Spinal cord (tissue), 10 donors: ENCODE results near the gene FRK. TPM values are rescaled to one million over a fixed set of nuclear protein-coding genes. Genes with fewer than 3 reads are reported as not detected.
"Not testable (repeated sequence)": the region's sequence is repeated elsewhere in the genome, so short reads cannot be mapped to it uniquely, and the experiment has no call there.

ENCODE experiments used
- DNase-seq, 6 donors: peaks; one replicate each; pipeline versions ENCODE4 v3.0.0 to v3.0.0-alpha.2; 2013 to 2015; ENCODE audit warnings: low spot score in 6 of 6, low read depth in 4 of 6
- H3K27ac ChIP-seq: one replicate; pipeline ENCODE4 v1.5.1; 2013; ENCODE audit warnings: low read depth, low read length, control low read depth
- H3K27me3 ChIP-seq: one replicate; pipeline ENCODE4 v1.6.1; 2013; ENCODE audit warnings: low read length; ENCODE audit not compliant: control insufficient read depth, insufficient read depth
- H3K36me3 ChIP-seq: one replicate; pipeline ENCODE4 v1.6.1; 2013; ENCODE audit warnings: low read length; ENCODE audit not compliant: control insufficient read depth, insufficient read depth
- H3K4me1 ChIP-seq: one replicate; pipeline ENCODE4 v1.6.1; 2013; ENCODE audit warnings: low read length; ENCODE audit not compliant: control insufficient read depth, insufficient read depth
- H3K4me3 ChIP-seq: one replicate; pipeline ENCODE4 v1.5.1; 2013; ENCODE audit warnings: low read depth, low read length, control low read depth
- H3K9me3 ChIP-seq: one replicate; pipeline ENCODE4 v1.6.1; 2013; ENCODE audit warnings: low read length; ENCODE audit not compliant: control insufficient read depth, insufficient read depth
- WGBS: methylation state at CpG from one replicate; pipeline ENCODE4 v1.1.5; 2013; ENCODE audit warnings: missing lambda C conversion rate; ENCODE audit not compliant: insufficient coverage; 5-methylcytosine and 5-hydroxymethylcytosine counted together
- polyA plus RNA-seq, 2 donors: library from polyadenylated mRNA; unstranded; fragments of 120-200 nt; gene quantifications; one replicate each; pipeline ENCODE4 v1.2.1, GENCODE V29; 2013; ENCODE audit not compliant: insufficient read length in 2 of 2
- total RNA-seq, 2 donors: library from RNA; depleted of rRNA in 1 of 2; stranded (reverse); fragments of 120-200 nt in 1 of 2; fragments of >200 nt in 1 of 2; gene quantifications; one replicate each; pipeline versions ENCODE4 v1.2.3 to v1.2.4, GENCODE V29; 2013 to 2014
- donor health status: healthy.

FRK gene
- total and polyA plus RNA-seq, 4 donors: 0.43 to 2.1 (median 1.2) TPM

GRCh38 chr6:116059713-116060571, 749 bp downstream of the FRK start:
- no peak overlapping the region for H3K4me3 ChIP-seq
- WGBS: 94% methylated on average over 7 of the region's 13 CpGs
- H3K4me1 ChIP-seq: no peaks in the 10 kb centered on the region
- no peaks in the 10 kb centered on the region for H3K9me3 ChIP-seq
- no peaks in the 10 kb centered on the region for H3K27me3 ChIP-seq
- H3K36me3 ChIP-seq: no peaks in the 10 kb centered on the region
- no peak overlapping the region for H3K27ac ChIP-seq
- no peak for DNase-seq

- H3K27ac ChIP-seq: no peak overlapping the region
- H3K36me3 ChIP-seq: no peaks in the 10 kb centered on the region
- WGBS: no CpG with 5 or more reads among the region's 2 CpGs
- DNase-seq: no peak
- H3K4me3 ChIP-seq: no peak overlapping the region
- H3K4me1 ChIP-seq: no peaks in the 10 kb centered on the region
- H3K27me3 ChIP-seq: no peaks in the 10 kb centered on the region
- no peaks in the 10 kb centered on the region for H3K9me3 ChIP-seq
Observed at GRCh38 chr6:116057766-116058165, 2.9 kb downstream of the FRK start.

- no CpG with 5 or more reads among the region's 1 CpG for WGBS
- no peak overlapping the region for H3K27ac ChIP-seq
- H3K9me3 ChIP-seq: no peaks in the 10 kb centered on the region
- no peaks in the 10 kb centered on the region for H3K27me3 ChIP-seq
- no peaks in the 10 kb centered on the region for H3K4me1 ChIP-seq
- H3K36me3 ChIP-seq: no peaks in the 10 kb centered on the region
- no peak for DNase-seq
- H3K4me3 ChIP-seq: no peak overlapping the region
Observed at GRCh38 chr6:116055513-116055912, 5.2 kb downstream of the FRK start.

- Histone ChIP-seq H3K9me3 (no peaks in the 10 kb centered on the region), H3K4me1 (no peaks in the 10 kb centered on the region)
- no CpG with 5 or more reads among the region's 3 CpGs for WGBS
Observed at GRCh38 chr6:116051244-116051643, 9.4 kb downstream of the FRK start.

GRCh38 chr6:116050737-116051136, 10.0 kb downstream of the FRK start:
- Histone ChIP-seq H3K9me3 (no peaks in the 10 kb centered on the region), H3K4me3 (no peak overlapping the region), H3K36me3 (no peaks in the 10 kb centered on the region), H3K27ac (no peak overlapping the region), H3K27me3 (no peaks in the 10 kb centered on the region), H3K4me1 (no peaks in the 10 kb centered on the region)
- WGBS: no CpG with 5 or more reads among the region's 1 CpG
- no peak for DNase-seq

More at GRCh38 chr6:116051244-116051643, 9.4 kb downstream of the FRK start:
- Histone ChIP-seq H3K27me3 (no peaks in the 10 kb centered on the region), H3K27ac (no peak overlapping the region), H3K36me3 (no peaks in the 10 kb centered on the region), H3K4me3 (no peak overlapping the region)
- DNase-seq: no peak

GRCh38 chr6:116049321-116049720, 11.4 kb downstream of the FRK start:
- WGBS: no CpG with 5 or more reads among the region's 1 CpG
- DNase-seq: no peak

GRCh38 chr6:116047173-116047933, 13.3 kb downstream of the FRK start:
- DNase-seq: no peak
- H3K4me1 ChIP-seq: no peaks in the 10 kb centered on the region
- H3K27ac ChIP-seq: no peak overlapping the region
- H3K36me3 ChIP-seq: no peaks in the 10 kb centered on the region
- no peaks in the 10 kb centered on the region for H3K27me3 ChIP-seq
- no peak overlapping the region for H3K4me3 ChIP-seq
- WGBS: 63% methylated on average over 2 of the region's 3 CpGs
- H3K9me3 ChIP-seq: no peaks in the 10 kb centered on the region

More at GRCh38 chr6:116049321-116049720, 11.4 kb downstream of the FRK start:
- Histone ChIP-seq H3K27ac (no peak overlapping the region), H3K27me3 (no peaks in the 10 kb centered on the region), H3K9me3 (no peaks in the 10 kb centered on the region), H3K4me3 (no peak overlapping the region), H3K4me1 (no peaks in the 10 kb centered on the region), H3K36me3 (no peaks in the 10 kb centered on the region)

- no peaks in the 10 kb centered on the region for H3K36me3 ChIP-seq
- no peaks in the 10 kb centered on the region for H3K4me1 ChIP-seq
- H3K27me3 ChIP-seq: no peaks in the 10 kb centered on the region
- no peak for DNase-seq
- H3K27ac ChIP-seq: no peak overlapping the region
- H3K9me3 ChIP-seq: no peaks in the 10 kb centered on the region
- WGBS: no CpG with 5 or more reads among the region's 1 CpG
- no peak overlapping the region for H3K4me3 ChIP-seq
Observed at GRCh38 chr6:116046737-116047136, 14.0 kb downstream of the FRK start.

GRCh38 chr6:116046272-116046671, 14.4 kb downstream of the FRK start:
- DNase-seq, H3K4me1 ChIP-seq, H3K4me3 ChIP-seq, H3K9me3 ChIP-seq, H3K27me3 ChIP-seq, H3K36me3 ChIP-seq, H3K27ac ChIP-seq: not testable (repeated sequence)

GRCh38 chr6:116041934-116042333, 18.8 kb downstream of the FRK start:
- Histone ChIP-seq H3K4me1 (no peaks in the 10 kb centered on the region), H3K36me3 (no peaks in the 10 kb centered on the region), H3K27ac (no peak overlapping the region), H3K27me3 (no peaks in the 10 kb centered on the region), H3K4me3 (no peak overlapping the region), H3K9me3 (no peaks in the 10 kb centered on the region)
- DNase-seq: no peak
- 90% methylated on average over 5 of the region's 5 CpGs for WGBS
